ENCODE data around the gene PLPPR2. TPM values are rescaled to one million over a fixed set of nuclear protein-coding genes. Genes with fewer than 3 reads are reported as not detected.
A peak's percentile ranks its signal among the peaks of the same experiment; 100 is the strongest.

Gene PLPPR2
- total RNA-seq, 1 donor from 2014 or later = 61.4 TPM

DNA sequence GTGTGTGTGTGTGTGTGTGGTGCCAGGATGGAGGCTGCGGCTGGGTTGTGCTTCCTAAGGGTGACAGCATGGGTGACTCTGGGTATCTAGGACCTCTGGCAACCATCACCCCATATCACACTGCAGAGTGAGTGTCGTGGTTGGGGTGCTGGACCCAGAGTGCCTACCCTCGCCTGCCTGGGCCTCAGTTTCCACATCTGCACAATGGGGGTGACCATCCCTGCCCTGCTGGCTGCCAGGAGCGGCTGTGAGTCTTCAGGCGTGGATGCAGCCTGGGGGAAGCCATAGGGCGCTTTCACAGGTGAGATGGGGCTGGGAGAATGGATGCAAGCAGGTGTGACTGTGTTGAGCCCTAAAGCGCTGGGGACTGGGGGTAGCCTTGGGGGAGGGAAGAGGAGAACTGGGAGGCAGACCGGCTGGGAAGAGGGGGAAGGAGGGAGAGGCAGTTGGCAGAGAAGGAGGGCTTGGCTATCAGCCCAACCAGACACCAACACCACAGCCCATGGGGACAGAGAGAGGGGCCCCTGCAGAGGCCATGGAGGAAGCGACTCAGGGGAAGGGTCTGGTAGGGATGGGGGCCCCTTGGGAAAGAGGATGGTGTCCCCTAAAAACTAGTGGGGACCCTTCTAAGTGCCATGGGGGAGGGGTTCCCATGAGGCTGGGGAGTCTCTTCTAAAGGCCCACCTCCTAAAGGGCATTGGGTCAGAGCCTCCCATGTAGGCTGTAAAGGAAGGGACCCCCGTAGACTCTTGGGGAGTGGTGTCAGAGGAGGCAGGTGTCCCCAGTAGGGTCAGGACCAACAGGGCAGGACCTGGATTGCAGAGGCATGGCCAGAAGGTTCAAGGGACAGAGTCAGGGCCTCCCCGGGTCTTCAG lies 1.7 kb downstream of the PLPPR2 start:
- Histone ChIP-seq H3K9me3 (no peaks in the 10 kb centered on the region), H3K27ac (no peak overlapping the region), H3K36me3 (peaks cover 18 to 21% of the 10 kb centered on the region in 2 donors), H3K4me3 (peak overlapping the region in 1 of 2 donors; percentile 85), H3K27me3 (no peaks in the 10 kb centered on the region), H3K4me1 (peaks cover 3 to 10% of the 10 kb centered on the region in 2 donors)
- TF ChIP-seq, protein P1, sequence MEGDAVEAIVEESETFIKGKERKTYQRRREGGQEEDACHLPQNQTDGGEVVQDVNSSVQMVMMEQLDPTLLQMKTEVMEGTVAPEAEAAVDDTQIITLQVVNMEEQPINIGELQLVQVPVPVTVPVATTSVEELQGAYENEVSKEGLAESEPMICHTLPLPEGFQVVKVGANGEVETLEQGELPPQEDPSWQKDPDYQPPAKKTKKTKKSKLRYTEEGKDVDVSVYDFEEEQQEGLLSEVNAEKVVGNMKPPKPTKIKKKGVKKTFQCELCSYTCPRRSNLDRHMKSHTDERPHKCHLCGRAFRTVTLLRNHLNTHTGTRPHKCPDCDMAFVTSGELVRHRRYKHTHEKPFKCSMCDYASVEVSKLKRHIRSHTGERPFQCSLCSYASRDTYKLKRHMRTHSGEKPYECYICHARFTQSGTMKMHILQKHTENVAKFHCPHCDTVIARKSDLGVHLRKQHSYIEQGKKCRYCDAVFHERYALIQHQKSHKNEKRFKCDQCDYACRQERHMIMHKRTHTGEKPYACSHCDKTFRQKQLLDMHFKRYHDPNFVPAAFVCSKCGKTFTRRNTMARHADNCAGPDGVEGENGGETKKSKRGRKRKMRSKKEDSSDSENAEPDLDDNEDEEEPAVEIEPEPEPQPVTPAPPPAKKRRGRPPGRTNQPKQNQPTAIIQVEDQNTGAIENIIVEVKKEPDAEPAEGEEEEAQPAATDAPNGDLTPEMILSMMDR (IDR thresholded peaks at IDR 0.05) = no peak
- intact Hi-C loops (cut with DNase I) = loop anchor here (5.0 kb wide), 1 partner anchor 60 kb away; the partner anchor contains the start of gene TSPAN16
- DNase-seq (ENCODE audit: low spot score in 2 of 2) = no peak

DNA sequence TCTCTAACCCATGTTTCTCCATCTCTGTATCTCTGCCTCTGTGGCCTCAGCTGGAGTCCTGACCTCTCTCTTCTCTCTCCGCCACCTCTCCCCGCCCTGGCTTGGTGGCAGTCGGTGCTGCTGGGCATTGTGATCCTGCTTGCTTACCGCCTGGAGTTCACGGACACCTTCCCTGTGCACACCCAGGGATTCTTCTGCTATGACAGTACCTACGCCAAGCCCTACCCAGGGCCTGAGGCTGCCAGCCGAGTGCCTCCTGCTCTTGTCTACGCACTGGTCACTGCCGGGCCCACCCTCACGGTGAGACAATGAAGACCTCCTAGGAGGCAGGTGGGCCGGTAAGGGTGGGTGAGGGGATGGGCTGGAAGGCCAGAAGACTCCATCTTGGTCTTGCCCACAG lies 4.2 kb downstream of the PLPPR2 start:
- peaks cover 41 to 45% of the 10 kb centered on the region in 2 donors for H3K36me3 ChIP-seq
- intact Hi-C loops (cut with DNase I) = loop anchor here (5.0 kb wide), 1 partner anchor 62 kb away; the partner anchor contains the start of gene TSPAN16
- TF ChIP-seq, protein P1 (IDR thresholded peaks at IDR 0.05) = no peak
- H3K4me1 ChIP-seq = peaks cover 3 to 10% of the 10 kb centered on the region in 2 donors
- no peaks in the 10 kb centered on the region for H3K27me3 ChIP-seq
- no peaks in the 10 kb centered on the region for H3K9me3 ChIP-seq
- H3K27ac ChIP-seq = no peak overlapping the region
- no peak for DNase-seq (ENCODE audit: low spot score in 2 of 2)
- H3K4me3 ChIP-seq = no peak overlapping the region

DNA sequence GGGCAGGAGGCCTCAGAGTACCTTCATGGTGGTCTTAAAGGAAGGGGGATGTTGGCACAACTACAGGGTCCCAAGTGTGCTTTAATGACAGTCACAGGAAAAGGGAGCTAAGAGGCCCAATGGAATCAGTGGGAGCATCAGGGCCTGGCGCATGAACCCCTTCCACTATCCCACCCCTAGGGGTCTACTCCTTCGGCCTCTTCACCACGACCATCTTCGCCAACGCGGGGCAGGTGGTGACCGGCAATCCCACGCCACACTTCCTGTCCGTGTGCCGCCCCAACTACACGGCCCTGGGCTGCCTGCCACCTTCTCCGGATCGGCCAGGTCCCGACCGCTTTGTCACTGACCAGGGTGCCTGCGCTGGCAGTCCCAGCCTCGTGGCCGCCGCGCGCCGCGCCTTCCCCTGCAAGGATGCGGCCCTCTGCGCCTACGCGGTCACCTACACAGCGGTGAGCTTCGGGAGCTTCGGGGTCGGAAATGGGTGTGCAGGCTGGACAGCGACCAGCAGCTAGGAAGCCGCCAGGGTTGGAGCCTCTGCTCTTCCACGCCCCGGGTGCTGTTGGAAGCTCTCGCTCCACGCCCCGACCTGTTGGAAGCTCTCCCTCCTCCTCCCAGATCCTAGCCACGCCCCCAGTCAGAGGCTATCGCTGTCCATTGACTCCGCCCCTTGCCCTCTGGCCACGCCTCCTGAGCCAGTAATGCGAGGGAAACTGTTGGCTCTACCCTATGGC lies 6.0 kb downstream of the PLPPR2 start:
- Histone ChIP-seq H3K4me3 (no peak overlapping the region), H3K9me3 (no peaks in the 10 kb centered on the region), H3K36me3 (peaks cover 52 to 54% of the 10 kb centered on the region in 2 donors), H3K4me1 (peaks cover 0 to 1% of the 10 kb centered on the region in 2 donors), H3K27ac (no peak overlapping the region), H3K27me3 (no peaks in the 10 kb centered on the region)
- intact Hi-C loops (cut with DNase I) = no loop called here
- DNase-seq (ENCODE audit: low spot score in 2 of 2) = no peak
- TF ChIP-seq, protein P1 (IDR thresholded peaks at IDR 0.05) = no peak

DNA sequence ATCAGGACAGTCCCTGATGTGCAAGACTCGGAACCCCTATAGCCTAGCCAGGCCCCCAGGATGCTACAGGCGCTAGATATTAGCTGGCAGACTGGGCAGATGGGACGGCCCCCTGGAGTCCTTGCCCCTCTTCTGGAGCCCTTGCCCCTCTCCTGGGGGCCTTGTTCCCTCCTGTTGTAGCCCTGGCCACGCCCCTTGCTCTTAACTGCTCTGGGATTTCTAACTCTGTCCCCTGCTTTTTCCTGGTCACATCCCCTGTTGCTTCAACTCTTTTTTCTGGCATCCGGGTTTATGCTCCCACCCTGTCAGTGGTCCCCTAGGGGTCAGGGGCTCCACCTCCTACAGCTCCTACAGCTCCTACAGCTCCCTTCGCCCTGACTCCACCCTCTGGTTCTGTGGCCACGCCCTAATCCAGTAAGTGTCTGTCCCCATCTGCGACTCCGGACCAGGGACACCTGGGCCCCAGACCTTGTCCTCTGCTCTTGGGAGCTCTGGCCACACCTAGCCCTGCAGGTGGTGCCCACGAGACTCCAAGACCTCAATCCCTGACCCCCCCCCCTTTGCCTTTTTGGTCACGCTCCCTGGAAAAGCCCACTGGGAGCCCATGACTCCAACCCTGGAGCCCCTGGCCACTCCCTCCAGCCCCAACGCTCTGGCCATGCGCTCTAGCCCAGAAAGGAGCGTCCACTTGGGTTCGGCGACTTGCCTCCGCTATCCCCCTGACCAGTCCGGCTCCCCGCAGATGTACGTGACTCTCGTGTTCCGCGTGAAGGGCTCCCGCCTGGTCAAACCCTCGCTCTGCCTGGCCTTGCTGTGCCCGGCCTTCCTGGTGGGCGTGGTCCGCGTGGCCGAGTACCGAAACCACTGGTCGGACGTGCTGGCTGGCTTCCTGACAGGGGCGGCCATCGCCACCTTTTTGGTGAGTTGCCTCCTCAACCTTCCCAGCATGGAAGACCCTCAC lies 6.8 kb downstream of the PLPPR2 start:
- intact Hi-C loops (cut with DNase I) = no loop called here
- Histone ChIP-seq H3K36me3 (peaks cover 52 to 54% of the 10 kb centered on the region in 2 donors), H3K4me1 (no peaks in the 10 kb centered on the region), H3K9me3 (no peaks in the 10 kb centered on the region), H3K4me3 (no peak overlapping the region), H3K27ac (no peak overlapping the region), H3K27me3 (no peaks in the 10 kb centered on the region)
- TF ChIP-seq, protein P1 (IDR thresholded peaks at IDR 0.05) = no peak
- no peak for DNase-seq (ENCODE audit: low spot score in 2 of 2)

DNA sequence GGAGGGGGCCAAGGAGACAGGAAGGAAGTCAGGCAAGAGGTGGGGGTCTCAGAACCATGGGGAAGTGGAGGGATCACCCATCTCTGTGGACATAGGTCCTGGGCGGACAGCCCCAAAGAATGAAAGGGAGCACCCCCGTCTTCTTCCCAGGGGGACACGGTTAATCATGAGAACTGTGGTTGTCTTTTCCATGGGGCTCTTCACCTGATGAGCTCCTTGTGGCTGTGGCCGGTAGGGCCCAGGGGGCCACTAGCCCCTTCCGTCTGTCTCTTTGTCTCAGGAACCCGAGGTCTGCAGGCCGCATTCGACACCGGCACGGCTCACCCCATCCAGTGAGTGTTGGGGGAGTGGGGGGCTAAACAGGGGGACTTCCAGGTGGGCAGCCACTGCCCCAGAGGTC lies 8.6 kb downstream of the PLPPR2 start:
- no peaks in the 10 kb centered on the region for H3K27me3 ChIP-seq
- no peak overlapping the region for H3K27ac ChIP-seq
- H3K4me3 ChIP-seq = no peak overlapping the region
- H3K36me3 ChIP-seq = peaks cover 49 to 52% of the 10 kb centered on the region in 2 donors
- no peaks in the 10 kb centered on the region for H3K4me1 ChIP-seq
- intact Hi-C loops (cut with DNase I) = no loop called here
- TF ChIP-seq, protein P1 (IDR thresholded peaks at IDR 0.05) = no peak
- no peaks in the 10 kb centered on the region for H3K9me3 ChIP-seq
- DNase-seq (ENCODE audit: low spot score in 2 of 2) = no peak

All from ascending aorta (tissue), 2 donors.